Hepatic stellate cell (primary cell): ENCODE data around the gene EIF2D.

ENCODE experiments used
- DNase-seq: peaks from one replicate; pipeline ENCODE4 v3.0.0; 2011; ENCODE audit warnings: low spot score

EIF2D gene

GRCh38 chr1:206550446-206550845 lies 61.8 kb downstream of the EIF2D start:
- no peak for DNase-seq

- DNase-seq: no peak
These were observed 65.2 kb downstream of the EIF2D start for GRCh38 chr1:206547104-206547503.

- no peak for DNase-seq
These were observed 66.9 kb downstream of the EIF2D start for GRCh38 chr1:206545351-206545750.

GRCh38 chr1:206544562-206545257 lies 67.6 kb downstream of the EIF2D start:
- DNase-seq: peak; percentile 79
